Activated CD8-positive, alpha-beta memory T cell treated with anti-CD3 and anti-CD28 coated beads for 36 hours (primary cell): ENCODE measurements around the gene ADAMTS14. TPM values are rescaled to one million over a fixed set of nuclear protein-coding genes. Genes with fewer than 3 reads are reported as not detected.

ENCODE experiments used
- CTCF ChIA-PET: fragments of 350-600 bp; sonication (Branson Sonifier 250); formaldehyde crosslinking; loops from one replicate; lab custom pipeline; 2021; ENCODE audit warnings: antibody characterized with exemption; lab: Charles Lee
- POLR2A ChIA-PET: fragments of 350-600 bp; sonication (Branson Sonifier 250); formaldehyde crosslinking; loops from one replicate; lab custom pipeline; 2021; ENCODE audit warnings: antibody characterized with exemption; lab: Charles Lee
- total RNA-seq, 2 experiments: library from RNA; stranded (reverse); gene quantifications; one replicate each; pipeline ENCODE4 v1.2.3, GENCODE V29; 2021

The ADAMTS14 gene
- total RNA-seq, 2 experiments from 2014 or later: 0.04 TPM; not detected in 1

GRCh38 chr10:70714245-70714644 is 41.9 kb downstream of the ADAMTS14 start:
- POLR2A ChIA-PET: no interaction called here

GRCh38 chr10:70714951-70715350 is 42.6 kb downstream of the ADAMTS14 start:
- CTCF ChIA-PET: interaction anchor here (0.6 to 1.2 kb wide), 3 partner anchors 44 to 263 kb away, joined by 3 to 5 read pairs (median 5); no protein-coding TSS in a partner anchor
- POLR2A ChIA-PET: no interaction called here

More at GRCh38 chr10:70714245-70714644, 41.9 kb downstream of the ADAMTS14 start:
- CTCF ChIA-PET: interaction anchor here (0.7 to 1.2 kb wide), 2 partner anchors 45 to 264 kb away, joined by 5 read pairs; no protein-coding TSS in a partner anchor

GRCh38 chr10:70715853-70716795 is 43.8 kb downstream of the ADAMTS14 start:
- CTCF ChIA-PET: no interaction called here
- POLR2A ChIA-PET: no interaction called here

GRCh38 chr10:70722820-70723424 is 50.6 kb downstream of the ADAMTS14 start:
- CTCF ChIA-PET: no interaction called here

DNA sequence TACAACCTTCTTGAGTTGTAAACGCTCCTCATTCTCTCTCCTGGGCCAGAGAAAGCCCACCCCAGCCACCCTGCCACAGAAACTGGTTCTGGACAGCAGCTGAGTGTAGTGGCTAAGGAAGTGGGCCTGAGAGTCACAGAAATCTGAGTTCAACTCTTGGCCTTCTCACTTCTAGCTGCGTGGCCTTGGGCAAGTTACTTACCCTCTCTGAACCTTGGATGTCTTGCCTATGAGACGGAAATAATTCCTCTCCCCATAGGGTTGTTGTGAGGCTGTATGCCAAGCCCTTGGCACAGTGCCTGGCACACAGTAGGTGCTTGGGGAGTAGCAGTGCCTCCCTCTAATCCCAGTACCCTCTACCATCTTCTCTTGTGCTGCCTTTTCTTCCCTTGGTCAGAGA is 51.5 kb downstream of the ADAMTS14 start:
- ChIA-PET POLR2A (no interaction called here), CTCF (no interaction called here)

More at GRCh38 chr10:70722820-70723424, 50.6 kb downstream of the ADAMTS14 start:
- POLR2A ChIA-PET: no interaction called here

GRCh38 chr10:70726909-70727495 is 54.7 kb downstream of the ADAMTS14 start:
- CTCF ChIA-PET: no interaction called here

GRCh38 chr10:70728328-70728727 is 56.0 kb downstream of the ADAMTS14 start:
- ChIA-PET CTCF (no interaction called here), POLR2A (no interaction called here)

More at GRCh38 chr10:70726909-70727495, 54.7 kb downstream of the ADAMTS14 start:
- POLR2A ChIA-PET: no interaction called here

GRCh38 chr10:70729763-70730357 is 57.6 kb downstream of the ADAMTS14 start:
- CTCF ChIA-PET: no interaction called here

GRCh38 chr10:70730955-70731354 is 58.6 kb downstream of the ADAMTS14 start:
- POLR2A ChIA-PET: no interaction called here
- CTCF ChIA-PET: no interaction called here

More at GRCh38 chr10:70729763-70730357, 57.6 kb downstream of the ADAMTS14 start:
- POLR2A ChIA-PET: no interaction called here

- POLR2A ChIA-PET: no interaction called here
These were observed 60.3 kb downstream of the ADAMTS14 start for GRCh38 chr10:70732569-70732968.

GRCh38 chr10:70733051-70733450 is 60.7 kb downstream of the ADAMTS14 start:
- ChIA-PET CTCF (interaction anchor here (0.6 kb wide), 1 partner anchor 466 kb away, joined by 3 read pairs; no protein-coding TSS in a partner anchor), POLR2A (no interaction called here)

More at GRCh38 chr10:70732569-70732968, 60.3 kb downstream of the ADAMTS14 start:
- CTCF ChIA-PET: interaction anchor here (0.6 kb wide), 1 partner anchor 465 kb away, joined by 3 read pairs; no protein-coding TSS in a partner anchor

DNA sequence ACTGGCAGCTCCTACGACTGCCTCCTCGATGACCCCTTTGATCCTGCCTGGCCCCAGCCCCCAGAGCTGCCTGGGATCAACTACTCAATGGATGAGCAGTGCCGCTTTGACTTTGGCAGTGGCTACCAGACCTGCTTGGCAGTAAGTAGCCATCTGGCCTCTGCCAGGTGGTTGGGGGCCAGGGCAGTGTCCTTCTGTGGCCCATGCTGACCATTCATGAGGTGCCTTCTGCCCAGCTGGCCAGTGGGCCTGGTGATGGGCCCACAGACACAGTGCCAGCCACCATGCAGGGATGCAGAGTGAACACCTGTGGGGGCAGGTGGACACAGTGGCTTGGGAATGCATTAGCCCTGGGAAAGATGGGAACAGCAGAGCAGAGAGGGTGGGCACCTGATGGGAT is 62.9 kb downstream of the ADAMTS14 start:
- ChIA-PET CTCF (interaction anchor here (1.4 kb wide), 1 partner anchor 10 kb away, joined by 4 read pairs; no protein-coding TSS in a partner anchor), POLR2A (no interaction called here)

GRCh38 chr10:70736525-70736924 is 64.2 kb downstream of the ADAMTS14 start:
- CTCF ChIA-PET: no interaction called here
- POLR2A ChIA-PET: no interaction called here

DNA sequence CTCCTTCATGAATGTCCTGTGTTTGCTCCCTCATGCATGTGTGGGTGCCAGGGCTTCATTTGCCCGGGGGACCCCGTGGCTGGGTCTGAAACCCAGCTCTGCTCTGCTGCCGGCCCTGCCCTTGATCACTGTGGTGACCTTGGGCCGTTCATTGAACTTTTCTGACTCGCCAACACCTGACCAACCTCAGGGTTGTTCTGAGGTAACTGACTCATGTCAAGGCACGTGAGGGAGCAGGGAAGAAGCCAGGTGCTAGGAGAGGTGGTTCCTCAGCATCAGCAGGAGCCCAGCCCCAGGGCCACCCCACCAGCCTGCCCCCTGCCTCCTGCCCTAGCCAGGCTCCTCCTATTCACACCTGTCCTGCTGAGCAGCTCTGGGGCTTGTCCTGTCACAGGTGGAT is 64.9 kb downstream of the ADAMTS14 start:
- ChIA-PET CTCF (no interaction called here), POLR2A (no interaction called here)

DNA sequence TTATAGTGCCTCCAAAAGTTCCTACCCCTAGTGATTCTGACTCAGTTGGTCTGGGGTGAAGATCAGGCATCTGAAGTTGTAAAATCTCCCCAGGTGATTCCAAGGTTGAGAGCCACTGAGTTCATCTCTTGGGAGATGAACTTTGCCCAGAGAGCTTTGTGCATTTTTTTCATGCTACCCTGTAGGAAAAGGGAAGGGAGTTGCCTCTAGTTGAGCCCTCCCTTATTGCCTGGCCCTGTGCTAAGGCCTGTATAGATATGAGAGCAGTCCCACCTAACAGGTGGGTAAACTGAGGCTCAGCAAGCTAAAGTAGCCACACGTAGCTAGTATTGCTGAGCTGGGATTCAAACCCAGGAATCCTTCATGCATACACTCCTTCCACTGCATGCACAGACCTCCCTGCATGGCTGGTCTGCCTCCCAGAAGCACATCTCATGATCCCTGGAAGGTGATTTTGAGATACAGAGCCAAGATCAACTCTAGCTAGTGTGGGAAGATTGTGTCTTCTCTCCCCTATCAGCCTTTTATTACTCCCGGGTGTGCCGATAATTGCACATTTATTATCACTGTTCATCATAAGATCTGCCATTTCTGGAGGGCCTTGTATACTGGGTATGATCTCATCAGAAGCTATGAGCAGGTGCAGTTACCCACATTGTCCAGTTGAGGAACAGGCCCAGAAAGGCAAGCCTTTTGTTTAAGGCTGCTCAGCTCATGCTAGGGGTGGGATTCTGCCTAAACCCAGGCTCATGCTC is 65.9 kb downstream of the ADAMTS14 start:
- POLR2A ChIA-PET: no interaction called here
- CTCF ChIA-PET: interaction anchor here (0.8 kb wide), 1 partner anchor 179 kb away, joined by 3 read pairs; no protein-coding TSS in a partner anchor

DNA sequence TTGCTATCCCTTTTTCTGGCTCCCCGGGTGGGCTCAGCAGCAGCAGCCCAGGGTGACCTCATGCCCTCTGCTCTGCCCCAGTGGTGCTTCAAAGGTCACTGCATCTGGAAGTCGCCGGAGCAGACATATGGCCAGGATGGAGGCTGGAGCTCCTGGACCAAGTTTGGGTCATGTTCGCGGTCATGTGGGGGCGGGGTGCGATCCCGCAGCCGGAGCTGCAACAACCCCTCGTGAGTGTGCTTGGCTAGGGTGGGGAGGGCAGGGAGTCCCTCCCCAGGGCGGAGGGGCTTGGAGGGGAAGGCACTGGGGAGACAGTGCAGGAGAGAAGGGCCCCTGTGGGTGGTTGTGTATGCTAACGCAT is 66.4 kb downstream of the ADAMTS14 start:
- ChIA-PET POLR2A (interaction anchor here (0.6 kb wide), 1 partner anchor 61 kb away, joined by 4 read pairs; no protein-coding TSS in a partner anchor), CTCF (interaction anchor here (0.8 kb wide), 1 partner anchor 180 kb away, joined by 3 read pairs; no protein-coding TSS in a partner anchor)

- ChIA-PET POLR2A (no interaction called here), CTCF (no interaction called here)
These were observed 68.3 kb downstream of the ADAMTS14 start for GRCh38 chr10:70740406-70741288.
